ENCODE measurements around the gene FTCDNL1. TPM values are rescaled to one million over a fixed set of nuclear protein-coding genes. Genes with fewer than 3 reads are reported as not detected.

The FTCDNL1 gene
- total RNA-seq, 1 experiment from 2014 or later: 0.11 TPM

DNA sequence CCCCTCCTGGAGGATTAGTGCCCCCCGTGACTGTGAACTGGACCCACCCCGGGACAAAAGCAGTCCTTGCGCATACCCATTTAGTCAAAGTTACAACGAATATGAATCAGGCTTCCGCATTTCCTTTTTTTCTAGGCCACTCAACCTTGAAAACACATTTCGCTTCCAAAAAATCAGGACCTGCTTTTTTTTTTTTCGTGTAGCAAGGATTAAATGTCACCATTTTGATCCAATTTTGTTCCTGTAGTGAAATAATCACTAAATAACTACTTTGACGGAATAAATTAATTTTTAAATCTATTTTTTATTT, 464 bp upstream of the FTCDNL1 start:
- Histone ChIP-seq H3K9me3 (ENCODE audit: low read length) (no peaks in the 10 kb centered on the region), H3K79me2 (ENCODE audit: low read length) (no peaks in the 10 kb centered on the region), H3K9me2 (replicated peaks; ENCODE audit: low read length) (no peaks in the 10 kb centered on the region), H3K36me3 (ENCODE audit: low read depth, low read length) (no peaks in the 10 kb centered on the region), H4K20me1 (ENCODE audit: low read length) (no peaks in the 10 kb centered on the region), H3K4me2 (ENCODE audit: low read length) (peak overlapping the region; percentile 93), H3K4me3 (ENCODE audit: low read length) (peak overlapping the region; percentile 62), H2AFZ (ENCODE audit: low read length) (peak overlapping the region; percentile 76), H3F3A (ENCODE audit: low read length, unreplicated experiment) (no peaks in the 10 kb centered on the region), H3K27ac (ENCODE audit: low read length) (no peak overlapping the region), H3K4me1 (ENCODE audit: insufficient read depth, low read length) (peaks cover 10% of the 10 kb centered on the region; the same call in 1 of the 2 replicates), H3K27me3 (ENCODE audit: low read length) (peaks cover 77% of the 10 kb centered on the region), H3K9ac (ENCODE audit: low read length) (no peak overlapping the region)
- TF ChIP-seq EZH2phosphoT487 (IDR thresholded peaks at IDR 0.05; ENCODE audit: borderline replicate concordance, low read length) (no peak), EZH2 (IDR thresholded peaks at IDR 0.05; ENCODE audit: low read length, unreplicated experiment) (no peak)
- TF ChIP-seq, protein P1, sequence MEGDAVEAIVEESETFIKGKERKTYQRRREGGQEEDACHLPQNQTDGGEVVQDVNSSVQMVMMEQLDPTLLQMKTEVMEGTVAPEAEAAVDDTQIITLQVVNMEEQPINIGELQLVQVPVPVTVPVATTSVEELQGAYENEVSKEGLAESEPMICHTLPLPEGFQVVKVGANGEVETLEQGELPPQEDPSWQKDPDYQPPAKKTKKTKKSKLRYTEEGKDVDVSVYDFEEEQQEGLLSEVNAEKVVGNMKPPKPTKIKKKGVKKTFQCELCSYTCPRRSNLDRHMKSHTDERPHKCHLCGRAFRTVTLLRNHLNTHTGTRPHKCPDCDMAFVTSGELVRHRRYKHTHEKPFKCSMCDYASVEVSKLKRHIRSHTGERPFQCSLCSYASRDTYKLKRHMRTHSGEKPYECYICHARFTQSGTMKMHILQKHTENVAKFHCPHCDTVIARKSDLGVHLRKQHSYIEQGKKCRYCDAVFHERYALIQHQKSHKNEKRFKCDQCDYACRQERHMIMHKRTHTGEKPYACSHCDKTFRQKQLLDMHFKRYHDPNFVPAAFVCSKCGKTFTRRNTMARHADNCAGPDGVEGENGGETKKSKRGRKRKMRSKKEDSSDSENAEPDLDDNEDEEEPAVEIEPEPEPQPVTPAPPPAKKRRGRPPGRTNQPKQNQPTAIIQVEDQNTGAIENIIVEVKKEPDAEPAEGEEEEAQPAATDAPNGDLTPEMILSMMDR (conservative IDR thresholded peaks at IDR 0.05; ENCODE audit: low read depth, low read length): 0 out of 2 replicates have a peak, but pooled peaks have one; percentile 2
- ChIA-PET POLR2A (ENCODE audit: unreplicated experiment) (no interaction called here), CTCF (no interaction called here)
- BruUV-seq (replicated peaks): no TSS peak
- intact Hi-C loops (cut with micrococcal nuclease): no loop called here
- DNase-seq (no peak), ATAC-seq (no peak)

DNA sequence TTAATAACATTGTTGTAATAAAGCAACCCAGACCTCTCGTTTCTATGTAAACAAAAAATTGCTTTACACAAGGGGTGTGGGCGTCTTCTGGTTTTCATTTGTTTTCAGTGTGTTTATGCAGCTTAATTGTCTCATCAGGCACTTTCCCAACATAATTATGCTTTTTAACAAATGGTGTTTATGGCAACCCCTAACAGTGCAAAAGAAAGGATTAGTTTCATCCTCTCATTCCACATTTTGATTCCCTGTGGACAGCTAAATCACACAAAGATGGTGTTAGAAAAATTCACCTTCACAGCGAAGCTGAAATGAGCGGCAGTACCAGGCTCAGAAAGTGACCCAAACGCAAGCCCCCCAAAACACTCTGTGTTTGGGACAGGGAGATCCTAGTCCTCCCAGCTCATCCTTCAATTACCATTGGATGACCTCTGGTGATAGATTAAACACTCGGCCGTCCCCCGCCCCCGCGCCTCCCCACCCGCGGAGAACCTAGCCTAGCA, 724 bp downstream of the FTCDNL1 start:
- H3K4me3 ChIP-seq (ENCODE audit: low read length): peak overlapping the region; percentile 69
- ATAC-seq: no peak
- peaks cover 70% of the 10 kb centered on the region for H3K27me3 ChIP-seq (ENCODE audit: low read length)
- no peak for DNase-seq
- TF ChIP-seq EZH2 (IDR thresholded peaks at IDR 0.05; ENCODE audit: low read length, unreplicated experiment) (no peak), EZH2phosphoT487 (IDR thresholded peaks at IDR 0.05; ENCODE audit: borderline replicate concordance, low read length) (no peak)
- H3K9me3 ChIP-seq (ENCODE audit: low read length): no peaks in the 10 kb centered on the region
- peak overlapping the region; percentile 93 for H3K4me2 ChIP-seq (ENCODE audit: low read length)
- H4K20me1 ChIP-seq (ENCODE audit: low read length): no peaks in the 10 kb centered on the region
- H3K27ac ChIP-seq (ENCODE audit: low read length): no peak overlapping the region
- no peak overlapping the region for H3K9ac ChIP-seq (ENCODE audit: low read length)
- no peaks in the 10 kb centered on the region for H3F3A ChIP-seq (ENCODE audit: low read length, unreplicated experiment)
- no TSS peak for BruUV-seq (replicated peaks)
- no peaks in the 10 kb centered on the region for H3K9me2 ChIP-seq (replicated peaks; ENCODE audit: low read length)
- H3K79me2 ChIP-seq (ENCODE audit: low read length): no peaks in the 10 kb centered on the region
- H3K36me3 ChIP-seq (ENCODE audit: low read depth, low read length): no peaks in the 10 kb centered on the region
- CTCF ChIA-PET: interaction anchor here (0.6 kb wide), 1 partner anchor 107 kb away, joined by 3 read pairs; no protein-coding TSS in a partner anchor
- intact Hi-C loops (cut with micrococcal nuclease): no loop called here
- peaks cover 10% of the 10 kb centered on the region; the same call in 1 of the 2 replicates for H3K4me1 ChIP-seq (ENCODE audit: insufficient read depth, low read length)
- peak overlapping the region; percentile 82 for H2AFZ ChIP-seq (ENCODE audit: low read length)
- POLR2A ChIA-PET (ENCODE audit: unreplicated experiment): interaction anchor here (0.6 kb wide), 1 partner anchor 57 kb away, joined by 6 read pairs; no protein-coding TSS in a partner anchor

DNA sequence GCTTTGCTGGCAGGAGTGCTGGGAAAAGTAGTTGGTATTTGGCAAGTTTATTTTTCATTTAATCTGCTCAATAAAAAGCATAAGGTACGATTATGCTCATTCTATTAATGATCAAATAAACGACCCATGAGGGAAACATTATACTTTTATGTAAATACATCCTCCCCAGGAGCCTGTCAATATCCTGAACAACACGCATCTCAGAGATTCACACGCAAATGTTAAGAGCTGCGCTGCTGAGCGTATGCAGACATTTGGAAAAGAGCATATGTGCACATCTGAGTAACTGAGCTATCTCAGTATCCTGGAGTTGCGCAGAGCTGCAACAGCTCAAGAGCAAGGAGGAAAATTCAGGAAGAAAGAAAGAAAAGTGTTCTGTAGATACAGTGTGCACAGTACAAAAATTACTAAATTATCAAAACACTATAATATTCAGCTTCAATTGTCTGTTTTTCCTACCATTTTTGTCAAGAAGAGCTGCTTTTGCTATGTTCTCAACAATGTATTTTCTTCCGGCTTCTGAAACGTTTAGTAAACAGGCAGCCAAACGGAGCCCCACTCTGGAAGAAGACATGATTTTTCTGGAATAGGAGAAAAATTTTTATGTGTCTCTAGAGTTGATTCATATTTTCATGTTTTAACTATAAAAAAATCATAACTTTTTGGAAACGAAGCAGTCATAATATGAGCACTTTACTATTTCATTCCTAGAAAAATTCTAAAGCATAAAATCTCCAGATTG, 2.4 kb downstream of the FTCDNL1 start:
- H3K4me2 ChIP-seq (ENCODE audit: low read length): no peak overlapping the region
- no peaks in the 10 kb centered on the region for H3F3A ChIP-seq (ENCODE audit: low read length, unreplicated experiment)
- peaks cover 58% of the 10 kb centered on the region for H3K27me3 ChIP-seq (ENCODE audit: low read length)
- ChIA-PET CTCF (no interaction called here), POLR2A (ENCODE audit: unreplicated experiment) (no interaction called here)
- no peaks in the 10 kb centered on the region for H3K36me3 ChIP-seq (ENCODE audit: low read depth, low read length)
- intact Hi-C loops (cut with micrococcal nuclease): loop anchor here (5.0 kb wide), 1 partner anchor 94 kb away; no protein-coding TSS in a partner anchor
- ATAC-seq (no peak), DNase-seq (no peak)
- no peak overlapping the region for H3K4me3 ChIP-seq (ENCODE audit: low read length)
- no peaks in the 10 kb centered on the region for H3K79me2 ChIP-seq (ENCODE audit: low read length)
- H3K9me3 ChIP-seq (ENCODE audit: low read length): no peaks in the 10 kb centered on the region
- no peaks in the 10 kb centered on the region for H4K20me1 ChIP-seq (ENCODE audit: low read length)
- TF ChIP-seq EZH2 (IDR thresholded peaks at IDR 0.05; ENCODE audit: low read length, unreplicated experiment) (no peak), EZH2phosphoT487 (IDR thresholded peaks at IDR 0.05; ENCODE audit: borderline replicate concordance, low read length) (no peak)
- TF ChIP-seq, protein P1 (conservative IDR thresholded peaks at IDR 0.05; ENCODE audit: low read depth, low read length): no peak
- no peak overlapping the region for H3K27ac ChIP-seq (ENCODE audit: low read length)
- no peak overlapping the region for H3K9ac ChIP-seq (ENCODE audit: low read length)
- no TSS peak for BruUV-seq (replicated peaks)
- H3K9me2 ChIP-seq (replicated peaks; ENCODE audit: low read length): no peaks in the 10 kb centered on the region
- H2AFZ ChIP-seq (ENCODE audit: low read length): no peak overlapping the region
- H3K4me1 ChIP-seq (ENCODE audit: insufficient read depth, low read length): peaks cover 10% of the 10 kb centered on the region; the same call in 1 of the 2 replicates

All from PC-3 (cell line).